NCI-H446 (cell line): ENCODE measurements around the gene UXS1.

ENCODE experiments used
- DNase-seq, 2 experiments: peaks; one replicate each; lab custom pipeline; 2025; lab: John Stamatoyannopoulos, UW

The UXS1 gene

DNA sequence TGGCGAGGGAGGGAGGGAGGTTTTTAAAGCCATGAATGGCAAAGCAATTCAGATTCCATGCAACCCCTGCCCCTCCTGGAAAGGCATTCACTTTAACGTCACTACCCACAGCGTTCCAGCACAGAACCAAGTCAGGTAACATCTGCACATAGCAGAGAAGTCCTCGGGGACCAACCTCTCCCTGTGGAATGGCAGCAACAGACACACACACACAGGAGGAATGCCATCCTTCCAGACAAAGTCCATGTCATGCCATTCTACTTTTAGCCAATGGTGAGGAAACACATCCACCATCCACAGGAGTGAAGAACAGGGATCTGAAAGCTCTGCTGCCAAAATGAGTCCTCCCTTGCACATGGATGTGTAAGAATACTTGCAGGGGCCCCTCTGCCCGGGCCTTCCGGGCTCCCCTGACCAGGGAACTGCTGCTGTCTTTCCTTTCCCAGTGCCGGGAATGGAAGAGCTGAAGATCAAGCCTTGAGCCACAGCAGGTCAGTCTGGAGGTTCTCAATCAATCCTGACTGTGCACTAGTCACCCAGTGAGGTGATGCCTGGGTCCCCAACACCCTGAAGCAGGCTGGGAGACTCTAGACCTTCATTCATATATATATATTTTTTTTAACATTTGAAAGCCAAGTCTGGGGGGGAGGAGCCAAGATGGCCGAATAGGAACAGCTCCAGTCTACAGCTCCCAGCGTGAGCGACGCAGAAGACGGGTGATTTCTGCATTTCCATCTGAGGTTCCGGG is 63.7 kb downstream of the UXS1 start:
- DNase-seq: no peak

DNA sequence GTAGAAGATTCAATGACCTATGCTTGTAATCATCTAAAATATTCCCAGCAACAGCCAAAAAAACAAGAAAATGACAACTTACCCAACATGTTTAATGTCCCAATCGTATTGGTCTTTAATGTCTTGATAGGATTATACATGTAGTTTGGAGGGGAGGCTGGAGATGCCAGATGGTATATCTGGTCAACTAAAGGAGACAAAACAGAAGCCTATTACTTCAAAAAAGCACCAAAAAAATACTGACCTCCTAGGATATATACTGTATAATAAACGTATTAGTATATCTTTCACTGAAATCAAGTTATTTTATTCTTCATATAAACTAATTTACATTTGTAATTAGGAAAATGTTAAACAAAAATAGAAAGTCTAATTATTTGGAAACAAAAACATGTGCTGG is 64.5 kb downstream of the UXS1 start:
- DNase-seq: no peak

DNA sequence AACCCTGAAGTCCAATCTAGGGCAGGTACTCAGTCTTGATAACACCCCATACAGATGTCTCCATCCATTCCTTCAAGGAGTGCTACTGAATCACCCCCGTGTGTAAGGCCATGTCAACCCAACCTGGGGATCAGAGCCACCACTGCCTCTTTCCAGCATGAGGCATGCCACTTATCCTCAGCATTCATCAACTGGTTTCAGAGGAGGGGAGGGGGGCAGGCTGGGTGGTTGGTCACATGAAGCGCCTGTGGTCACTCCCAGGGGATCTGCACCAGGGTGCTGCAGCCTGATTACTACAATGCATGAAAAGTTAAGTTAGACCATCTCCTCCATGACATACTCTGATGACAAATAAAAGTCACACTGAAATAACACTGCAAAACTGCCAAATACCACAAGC is 65.0 kb downstream of the UXS1 start:
- DNase-seq: no peak

- no peak for DNase-seq
Measured at GRCh38 chr2:106127776-106128268, 66.3 kb downstream of the UXS1 start.

DNA sequence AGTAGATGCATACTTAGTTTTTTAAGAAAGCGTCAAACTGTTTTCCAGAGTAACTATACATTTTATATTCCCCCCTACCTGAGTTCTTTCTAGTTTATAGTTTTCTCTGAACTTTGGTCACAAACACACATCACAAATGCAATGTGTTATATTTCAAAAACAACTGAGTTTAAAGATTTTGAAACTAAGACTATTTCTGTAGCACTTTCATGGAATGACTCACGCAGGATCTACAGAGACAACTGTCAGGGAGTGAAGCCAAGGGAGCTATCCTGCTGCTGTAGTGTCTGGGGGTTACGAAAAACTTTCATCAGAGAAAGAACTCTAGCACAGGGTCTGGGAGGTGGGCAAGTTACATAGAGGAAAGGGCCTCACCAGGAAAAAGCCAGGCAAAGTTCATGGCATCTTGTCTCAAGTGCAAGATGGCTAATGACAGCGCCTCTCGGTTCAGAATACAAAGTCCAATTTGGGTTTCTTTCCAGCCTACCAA is 66.8 kb downstream of the UXS1 start:
- DNase-seq: no peak

DNA sequence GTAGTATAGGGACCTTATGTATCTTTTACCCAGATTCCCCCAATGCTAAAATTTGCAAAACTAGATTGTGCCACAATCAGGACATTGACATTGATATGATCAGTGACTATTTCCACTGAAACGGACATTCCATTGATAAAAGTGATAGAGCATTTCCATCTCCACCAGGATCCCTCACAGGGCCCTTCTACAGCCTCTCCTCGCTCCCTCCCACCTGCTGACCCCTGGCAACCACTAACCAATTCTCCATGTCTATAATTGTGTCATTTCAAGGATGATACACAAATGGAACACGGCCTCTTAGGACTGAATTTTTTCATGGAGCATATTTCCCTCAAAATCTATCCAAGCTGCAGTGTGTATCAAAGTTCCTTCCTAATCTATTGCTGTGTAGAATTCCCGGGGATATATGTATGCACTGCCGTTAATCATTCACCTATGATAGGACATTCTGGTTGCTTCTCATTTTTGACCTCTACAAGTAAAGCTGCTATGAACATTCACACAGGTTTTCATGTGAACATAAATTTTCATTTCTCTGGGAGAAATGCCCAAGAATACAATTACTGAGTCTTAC is 67.3 kb downstream of the UXS1 start:
- no peak for DNase-seq

DNA sequence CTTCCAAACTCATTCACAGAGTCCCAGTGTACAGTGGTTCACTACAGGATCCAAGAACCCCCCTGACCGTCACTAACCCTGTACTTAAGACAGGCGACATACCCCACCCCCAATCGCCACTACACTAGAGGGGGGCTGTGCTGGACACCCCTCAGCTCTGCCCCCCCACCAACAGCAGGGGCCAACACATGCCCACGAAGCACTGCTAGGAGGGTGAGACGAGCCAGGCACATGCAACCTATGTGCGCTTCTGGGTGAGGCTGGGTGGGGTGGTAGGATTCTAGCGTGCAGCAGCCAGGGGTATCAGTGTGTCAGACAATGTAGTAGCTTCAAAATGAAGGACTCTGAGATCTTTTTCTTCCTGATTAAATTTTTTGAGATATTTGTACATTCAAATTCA is 67.8 kb downstream of the UXS1 start:
- DNase-seq: no peak

DNA sequence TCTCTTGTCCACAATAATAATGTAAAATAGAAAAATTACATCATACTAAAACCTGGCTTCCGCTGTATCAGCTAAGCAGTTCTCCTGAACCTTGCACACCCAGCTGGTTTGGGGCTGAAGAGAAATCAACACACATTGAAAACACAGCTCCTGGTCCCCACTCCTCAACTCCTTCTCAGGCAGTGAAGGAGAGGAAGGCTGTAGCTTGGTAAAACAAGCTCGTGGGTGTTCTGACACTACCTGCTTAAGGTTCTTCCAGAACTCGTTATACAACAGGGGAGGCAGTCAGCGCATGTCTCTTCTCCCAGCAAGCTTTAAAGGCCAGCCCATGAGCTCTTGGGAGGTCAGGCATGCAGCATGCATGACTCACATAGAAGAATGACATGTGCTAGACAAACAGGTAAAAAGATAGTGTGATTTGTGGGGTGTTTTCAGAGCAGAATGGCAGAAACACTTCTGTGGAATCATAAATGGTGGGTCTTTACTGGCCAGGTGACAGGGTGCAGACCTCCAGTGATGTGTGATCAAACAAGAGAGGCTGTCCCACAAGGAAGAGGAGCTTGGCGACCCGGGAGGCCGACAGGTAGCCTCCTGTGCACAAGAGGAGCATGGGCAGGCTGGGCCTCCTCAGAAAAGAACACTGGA is 69.1 kb downstream of the UXS1 start:
- no peak for DNase-seq

- no peak for DNase-seq
Measured at GRCh38 chr2:106124106-106124756, 69.9 kb downstream of the UXS1 start.

- no peak for DNase-seq
Measured at GRCh38 chr2:106122157-106122556, 71.9 kb downstream of the UXS1 start.

GRCh38 chr2:106120432-106120831 is 73.7 kb downstream of the UXS1 start:
- DNase-seq: no peak

- DNase-seq: no peak
Measured at GRCh38 chr2:106119074-106119473, 75.0 kb downstream of the UXS1 start.

DNA sequence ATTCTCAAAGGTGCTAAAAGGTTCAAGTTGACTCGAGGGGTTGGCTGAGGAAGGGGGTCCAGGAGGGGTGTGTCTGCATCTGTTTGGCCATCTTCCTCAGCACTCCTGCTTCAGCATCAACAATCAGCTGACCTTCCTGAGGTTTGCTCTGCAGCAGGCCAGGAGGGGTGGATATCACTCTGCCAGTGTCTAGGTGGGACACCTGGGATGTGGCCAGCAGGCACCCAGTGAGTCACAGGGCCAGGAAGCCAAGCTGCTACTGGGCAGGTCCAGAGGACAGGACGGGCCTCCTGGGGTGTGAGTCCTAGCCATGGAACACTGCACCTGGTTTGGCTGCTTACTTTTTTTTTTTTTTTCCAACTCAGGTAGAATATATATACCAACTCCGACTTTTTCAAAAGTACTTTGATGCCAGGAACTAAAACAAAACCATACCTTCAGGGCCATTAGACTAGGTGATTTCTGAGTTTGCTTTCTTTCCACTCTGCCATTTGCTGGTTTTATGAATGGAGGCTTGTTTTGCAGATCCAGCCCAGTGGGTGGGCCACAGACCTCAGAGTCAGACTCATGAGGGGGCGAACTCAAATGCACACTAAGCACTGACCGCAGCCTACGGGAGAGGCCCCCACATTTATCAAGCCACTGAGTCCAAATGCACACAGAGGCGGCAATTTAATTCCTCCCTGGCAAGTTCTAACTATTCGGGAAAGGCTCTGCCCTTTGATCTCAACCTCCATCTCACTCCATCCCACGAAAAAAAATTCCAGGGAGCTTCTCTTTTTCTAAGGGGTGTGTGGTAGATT is 76.0 kb downstream of the UXS1 start:
- no peak for DNase-seq

GRCh38 chr2:106117347-106117746 is 76.8 kb downstream of the UXS1 start:
- DNase-seq: no peak

- DNase-seq: no peak
Measured at GRCh38 chr2:106116248-106116647, 77.9 kb downstream of the UXS1 start.

DNA sequence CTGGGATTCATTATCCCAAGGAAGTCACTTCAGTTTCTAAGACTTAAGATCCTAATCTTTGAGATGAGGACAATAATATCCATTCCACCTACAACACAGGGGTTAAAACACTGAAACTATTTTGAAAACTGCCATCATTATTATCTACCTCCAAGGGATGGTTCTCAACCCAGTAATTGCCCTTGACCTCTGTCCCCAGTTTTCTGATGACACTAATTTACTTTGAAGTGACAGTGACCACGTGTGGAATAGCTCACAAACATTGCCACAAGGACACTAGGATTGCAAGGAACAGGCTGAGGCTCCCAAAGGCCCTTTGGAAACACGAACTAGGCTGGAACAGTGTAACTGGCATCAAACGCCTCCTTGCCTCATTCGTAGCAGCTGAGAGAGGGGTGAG is 78.4 kb downstream of the UXS1 start:
- no peak for DNase-seq

- no peak for DNase-seq
Measured at GRCh38 chr2:106115250-106115649, 78.9 kb downstream of the UXS1 start.

DNA sequence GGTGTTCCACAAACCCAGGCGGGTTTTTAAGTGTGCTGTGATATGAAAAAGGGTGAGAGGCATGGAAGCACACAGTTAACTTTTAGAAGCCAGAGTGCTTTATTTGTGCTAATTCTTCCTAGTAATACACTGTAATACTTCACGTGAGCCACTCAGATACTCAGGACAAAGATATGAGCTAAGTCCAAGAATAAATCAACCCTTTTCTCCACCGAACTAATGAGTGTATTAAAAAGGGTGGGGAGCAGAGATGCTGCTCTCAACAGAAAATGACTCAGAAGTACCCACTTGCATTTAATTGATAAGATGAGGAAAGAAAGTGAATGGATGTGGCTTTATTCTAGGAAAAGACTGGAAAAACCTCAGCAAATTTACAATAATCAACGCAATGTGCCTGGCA is 79.9 kb downstream of the UXS1 start:
- DNase-seq: no peak

DNA sequence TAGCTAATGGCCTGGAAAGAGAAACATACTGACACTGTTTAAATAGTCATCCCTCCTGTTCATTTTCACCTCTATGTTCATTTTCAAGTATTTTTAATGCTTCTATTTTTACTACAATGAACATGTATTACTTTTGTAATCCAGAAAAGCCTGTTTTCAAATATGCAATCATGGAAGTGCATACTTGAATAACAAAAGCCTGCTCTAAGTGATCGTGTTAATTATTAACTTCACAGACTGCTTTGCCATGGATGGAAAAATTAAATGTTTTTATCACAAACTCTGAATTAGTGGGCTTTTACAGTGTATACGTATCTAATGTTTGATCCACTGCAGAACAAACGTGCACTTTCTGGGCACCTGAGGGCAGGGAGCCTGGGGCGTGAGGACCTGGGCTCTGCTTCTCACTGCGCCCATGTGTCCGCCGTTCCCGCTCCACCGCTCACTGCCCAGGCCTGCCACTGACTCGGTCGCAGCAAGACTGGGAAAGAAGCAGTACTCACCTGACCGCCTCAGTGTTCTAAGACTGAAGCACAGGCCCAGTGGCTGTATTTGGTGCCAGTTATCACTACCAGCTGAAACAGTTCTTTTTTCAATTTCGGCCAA is 80.6 kb downstream of the UXS1 start:
- no peak for DNase-seq

DNA sequence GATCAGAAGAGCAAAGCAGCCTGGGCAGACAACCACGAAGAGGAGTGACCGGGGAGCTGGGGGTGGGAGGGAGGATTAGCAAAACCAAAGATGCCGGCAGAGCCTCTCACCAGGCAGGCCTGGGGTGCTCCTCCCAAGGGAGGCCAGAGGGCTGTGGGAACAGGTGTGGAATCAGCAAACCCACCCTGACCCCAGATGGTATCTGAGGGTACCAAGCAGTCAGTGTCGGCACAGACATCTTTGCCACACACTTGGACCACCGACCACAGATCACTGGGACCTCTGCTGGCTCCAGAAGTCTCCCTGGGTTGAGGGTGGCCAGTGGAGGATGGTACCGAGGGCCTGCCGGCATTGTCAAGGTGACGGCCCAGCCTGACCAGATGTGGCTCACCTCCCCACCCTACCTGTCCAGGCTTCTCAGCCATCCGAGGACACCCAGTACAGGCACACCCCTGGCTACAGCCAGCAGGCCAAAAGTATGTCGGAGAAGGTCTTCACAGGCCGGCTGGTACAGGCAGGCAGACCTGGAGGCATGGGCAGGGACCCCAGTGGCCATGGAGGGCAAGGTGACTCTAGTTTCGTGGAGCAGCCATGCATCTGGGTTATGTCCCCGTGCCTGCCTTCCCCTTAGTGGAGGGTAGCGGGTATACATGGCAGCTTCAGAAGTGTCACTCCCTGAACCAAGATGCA is 82.1 kb downstream of the UXS1 start:
- DNase-seq: no peak
